ENCODE results near the gene CAMK1G. TPM values are rescaled to one million over a fixed set of nuclear protein-coding genes. Genes with fewer than 3 reads are reported as not detected.
A peak's percentile ranks its signal among the peaks of the same experiment; 100 is the strongest.

The CAMK1G gene
- total RNA-seq, 5 donors from 2014 or later (not counting 1 experiment from before 2014, with no cell fraction given) = not detected

DNA sequence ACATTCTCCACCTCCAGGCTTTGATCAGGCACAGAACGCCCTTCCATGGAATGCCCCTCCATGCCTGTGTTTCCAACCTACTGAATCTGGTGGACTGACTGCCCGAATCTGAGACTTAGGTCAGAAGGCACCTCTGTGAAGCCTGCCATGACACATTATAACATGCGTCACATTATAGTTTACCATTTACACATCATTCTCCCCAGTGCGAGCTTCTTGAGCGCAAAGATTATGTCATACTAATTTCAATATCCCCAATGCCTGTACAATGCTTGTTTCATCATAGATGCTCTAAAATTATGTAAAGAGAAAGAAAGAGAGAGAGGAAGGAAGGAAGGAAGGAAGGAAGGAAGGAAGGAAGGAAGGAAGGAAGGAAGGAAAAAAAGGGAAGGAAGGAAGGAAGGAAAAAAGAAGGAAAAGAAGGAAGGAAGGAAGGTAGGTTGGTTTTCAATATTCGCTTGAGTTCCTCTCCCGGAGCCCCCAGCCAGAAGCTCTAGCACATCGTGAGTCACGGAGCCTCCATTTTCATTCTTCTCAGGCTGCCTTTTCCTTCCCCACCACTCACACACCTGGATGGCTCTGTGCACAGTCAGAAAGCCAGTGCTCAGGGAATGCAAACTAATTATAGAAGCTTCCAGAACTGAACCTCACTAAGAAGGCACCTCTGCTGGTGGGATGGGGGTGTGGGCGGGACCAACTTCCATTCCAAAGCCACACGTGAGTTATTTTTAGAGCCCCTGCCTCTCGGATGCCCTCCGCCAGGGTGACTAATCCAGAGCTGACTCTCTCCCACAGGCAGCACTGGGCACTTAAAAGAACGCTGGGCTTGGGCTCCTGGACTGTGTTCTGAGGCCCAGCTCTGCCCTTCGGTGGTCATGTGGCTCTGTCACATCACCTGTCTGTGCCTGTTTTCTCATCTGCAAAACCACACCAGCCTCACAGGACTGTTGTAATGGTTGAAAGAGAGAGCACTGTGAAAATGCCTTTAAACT, 41.3 kb downstream of the CAMK1G start:
- Histone ChIP-seq H3K4me3 (ENCODE audit: control insufficient read depth in 1 of 2, extremely low read depth in 1 of 2, low read length in 1 of 2) (no peak overlapping the region), H3K36me3 (ENCODE audit: control insufficient read depth in 2 of 2, extremely low read depth in 1 of 2, insufficient read depth in 1 of 2, low read length in 1 of 2) (no peaks in the 10 kb centered on the region), H3K4me1 (ENCODE audit: control insufficient read depth in 1 of 2, extremely low read depth in 1 of 2, insufficient read depth in 2 of 2, low read length in 2 of 2) (peaks cover 0 to 9% of the 10 kb centered on the region in 2 experiments), H3K27ac (ENCODE audit: low read length) (no peak overlapping the region), H3K27me3 (replicated peaks in 1 of 2; ENCODE audit: control insufficient read depth in 2 of 2, extremely low read depth in 1 of 2, insufficient read depth in 2 of 2, low read length in 1 of 2) (peaks cover 0 to 11% of the 10 kb centered on the region in 2 experiments), H3K9me3 (no peaks in the 10 kb centered on the region)
- CTCF ChIA-PET = interaction anchor here in 1 of 2 donors (1.7 kb wide), 1 partner anchor 55 kb away, joined by 4 read pairs; no protein-coding TSS in a partner anchor
- WGBS (ENCODE audit: insufficient coverage) = 72% methylated on average over 5 of the region's 15 CpGs
- H3K27me3 Mint-ChIP-seq = peaks cover 0 to 2% of the 10 kb centered on the region in 2 donors
- no peak overlapping the region for H3K4me3 Mint-ChIP-seq
- no peak overlapping the region for H3K27ac Mint-ChIP-seq
- H3K9me3 Mint-ChIP-seq = no peaks in the 10 kb centered on the region
- H3K4me1 Mint-ChIP-seq = peaks cover 2 to 7% (median 3%) of the 10 kb centered on the region in 3 donors
- no peak for ATAC-seq (replicated peaks in 1 of 4)
- H3K36me3 Mint-ChIP-seq = no peaks in the 10 kb centered on the region
- DNase-seq = no peak
- POLR2A ChIA-PET = no interaction called here

DNA sequence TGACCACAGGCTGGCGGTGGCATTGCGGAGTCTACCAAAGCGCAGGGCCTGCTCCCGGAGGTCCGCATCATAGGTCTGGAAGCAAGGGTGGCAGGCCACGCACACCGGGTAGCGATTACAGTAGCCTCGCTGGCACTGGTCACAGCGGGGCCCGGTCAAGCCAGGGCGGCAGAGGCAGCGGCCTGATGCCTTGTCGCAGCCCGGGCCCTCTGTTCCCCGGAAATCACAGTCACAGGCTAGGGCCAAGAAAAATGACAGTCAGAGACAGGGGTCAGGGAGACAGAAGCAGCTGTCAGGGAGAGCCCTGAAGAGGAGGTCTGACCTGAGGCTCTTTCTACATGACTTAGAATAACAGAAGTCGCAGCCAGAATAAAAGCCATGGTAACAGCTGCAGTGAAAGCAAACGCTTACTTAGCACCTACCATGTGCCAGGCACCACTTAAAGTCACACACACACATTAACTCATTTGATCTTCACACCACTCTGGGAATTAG, 42.3 kb downstream of the CAMK1G start:
- Mint-ChIP-seq H3K36me3 (no peaks in the 10 kb centered on the region), H3K9me3 (no peaks in the 10 kb centered on the region), H3K27ac (no peak overlapping the region), H3K4me1 (peaks cover 2 to 7% (median 3%) of the 10 kb centered on the region in 3 donors), H3K27me3 (peaks cover 0 to 2% of the 10 kb centered on the region in 2 donors), H3K4me3 (no peak overlapping the region)
- H3K27ac ChIP-seq (ENCODE audit: low read length) = no peak overlapping the region
- DNase-seq (no peak), ATAC-seq (replicated peaks in 1 of 4) (no peak)
- POLR2A ChIA-PET = no interaction called here
- CTCF ChIA-PET = interaction anchor here in 1 of 2 donors (1.7 kb wide), 1 partner anchor 56 kb away, joined by 4 read pairs; no protein-coding TSS in a partner anchor
- peaks cover 0 to 11% of the 10 kb centered on the region in 2 experiments for H3K27me3 ChIP-seq (replicated peaks in 1 of 2; ENCODE audit: control insufficient read depth in 2 of 2, extremely low read depth in 1 of 2, insufficient read depth in 2 of 2, low read length in 1 of 2)
- no peaks in the 10 kb centered on the region for H3K9me3 ChIP-seq
- no peaks in the 10 kb centered on the region for H3K36me3 ChIP-seq (ENCODE audit: control insufficient read depth in 2 of 2, extremely low read depth in 1 of 2, insufficient read depth in 1 of 2, low read length in 1 of 2)
- WGBS (ENCODE audit: insufficient coverage) = 97% methylated on average over 17 of the region's 18 CpGs
- H3K4me3 ChIP-seq (ENCODE audit: control insufficient read depth in 1 of 2, extremely low read depth in 1 of 2, low read length in 1 of 2) = no peak overlapping the region
- H3K4me1 ChIP-seq (ENCODE audit: control insufficient read depth in 1 of 2, extremely low read depth in 1 of 2, insufficient read depth in 2 of 2, low read length in 2 of 2) = peaks cover 0 to 9% of the 10 kb centered on the region in 2 experiments

DNA sequence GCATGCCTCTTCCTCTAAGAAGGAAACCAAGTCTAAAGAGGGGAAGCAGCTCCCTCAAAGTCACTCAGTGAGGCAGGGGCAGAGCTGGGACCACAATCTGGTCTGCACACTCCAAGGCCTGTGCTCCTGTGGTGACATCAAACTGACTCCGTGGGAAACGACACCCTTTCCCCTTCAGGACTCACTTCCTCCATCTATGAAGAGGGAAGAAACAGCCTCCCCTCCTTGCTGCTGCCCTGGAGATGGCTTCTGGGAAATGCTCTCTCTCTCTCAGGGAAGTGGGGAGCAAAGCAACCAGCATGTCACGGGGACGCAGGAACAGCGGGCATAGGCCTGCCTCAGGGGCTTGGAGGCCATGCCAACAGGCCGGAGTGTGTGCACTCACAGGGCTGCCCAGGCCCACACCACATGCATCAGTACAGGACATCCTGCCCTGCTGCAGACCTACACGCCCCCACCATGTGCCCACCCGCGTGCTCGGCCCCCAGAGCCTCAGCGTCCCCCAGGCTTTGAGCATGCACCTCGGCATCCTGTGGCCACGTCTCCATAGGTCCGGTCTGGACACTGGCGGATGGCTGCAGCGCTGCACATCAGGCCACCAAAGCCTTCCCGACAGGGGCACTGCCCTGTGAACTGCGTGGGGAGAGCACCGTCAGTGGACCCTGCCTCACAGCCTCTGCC, 43.0 kb downstream of the CAMK1G start:
- Histone ChIP-seq H3K36me3 (ENCODE audit: control insufficient read depth in 2 of 2, extremely low read depth in 1 of 2, insufficient read depth in 1 of 2, low read length in 1 of 2) (no peaks in the 10 kb centered on the region), H3K9me3 (no peaks in the 10 kb centered on the region), H3K4me1 (ENCODE audit: control insufficient read depth in 1 of 2, extremely low read depth in 1 of 2, insufficient read depth in 2 of 2, low read length in 2 of 2) (peaks cover 0 to 9% of the 10 kb centered on the region in 2 experiments), H3K27ac (ENCODE audit: low read length) (no peak overlapping the region), H3K4me3 (ENCODE audit: control insufficient read depth in 1 of 2, extremely low read depth in 1 of 2, low read length in 1 of 2) (no peak overlapping the region), H3K27me3 (replicated peaks in 1 of 2; ENCODE audit: control insufficient read depth in 2 of 2, extremely low read depth in 1 of 2, insufficient read depth in 2 of 2, low read length in 1 of 2) (peaks cover 0 to 11% of the 10 kb centered on the region in 2 experiments)
- ATAC-seq (replicated peaks in 1 of 4) (no peak), DNase-seq (no peak)
- POLR2A ChIA-PET = no interaction called here
- Mint-ChIP-seq H3K4me3 (no peak overlapping the region), H3K27ac (no peak overlapping the region), H3K4me1 (peaks cover 2 to 7% (median 3%) of the 10 kb centered on the region in 3 donors), H3K36me3 (no peaks in the 10 kb centered on the region), H3K27me3 (peaks cover 0 to 2% of the 10 kb centered on the region in 2 donors), H3K9me3 (no peaks in the 10 kb centered on the region)
- 82% methylated on average over 17 of the region's 19 CpGs for WGBS (ENCODE audit: insufficient coverage)
- CTCF ChIA-PET = interaction anchor here in 1 of 2 donors (1.7 kb wide), 1 partner anchor 57 kb away, joined by 4 read pairs; no protein-coding TSS in a partner anchor

DNA sequence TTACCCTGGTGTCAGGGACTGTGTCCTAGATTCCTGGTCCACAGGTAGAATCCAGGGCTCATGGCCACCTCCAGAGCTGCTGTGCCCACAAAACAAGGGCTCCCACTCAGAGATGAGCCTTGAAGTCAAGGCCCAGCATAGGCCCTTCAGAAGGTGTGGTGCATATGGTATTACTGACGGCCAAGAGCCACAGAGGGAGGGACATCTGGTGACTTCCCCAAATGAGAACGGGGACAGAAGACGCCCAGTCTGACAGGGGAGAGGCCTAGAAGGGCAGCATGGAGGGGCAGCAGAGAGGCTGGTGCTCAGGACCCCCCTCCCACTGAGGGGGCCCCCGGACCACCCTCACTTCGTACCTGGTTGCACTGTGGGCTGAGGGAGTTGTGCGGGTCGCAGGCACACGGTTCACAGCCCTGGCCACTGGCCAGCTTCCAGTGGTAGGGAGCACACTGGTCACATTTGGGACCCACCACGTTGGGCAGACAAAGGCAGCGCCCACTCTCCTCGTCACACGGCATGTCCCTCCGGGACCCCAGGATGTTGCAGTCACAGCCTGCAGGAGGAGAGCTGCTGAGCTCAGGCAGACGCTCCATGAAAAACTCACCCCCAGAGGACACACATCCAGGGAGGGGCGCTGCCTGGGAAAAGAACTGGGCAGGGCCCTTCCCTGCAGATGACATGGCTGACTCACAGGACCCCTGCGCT, 43.7 kb downstream of the CAMK1G start:
- ChIA-PET CTCF (interaction anchor here (0.8 to 1.0 kb wide), 2 partner anchors 8 to 58 kb away, joined by 4 read pairs; no protein-coding TSS in a partner anchor), POLR2A (no interaction called here)
- peaks cover 0 to 9% of the 10 kb centered on the region in 2 experiments for H3K4me1 ChIP-seq (ENCODE audit: control insufficient read depth in 1 of 2, extremely low read depth in 1 of 2, insufficient read depth in 2 of 2, low read length in 2 of 2)
- WGBS (ENCODE audit: insufficient coverage) = 68% methylated on average over 13 of the region's 16 CpGs
- Mint-ChIP-seq H3K27ac (no peak overlapping the region), H3K4me3 (peak overlapping the region in 1 of 3 donors; percentile 13), H3K9me3 (no peaks in the 10 kb centered on the region), H3K27me3 (peaks cover 0 to 2% of the 10 kb centered on the region in 2 donors), H3K4me1 (peaks cover 2 to 7% (median 3%) of the 10 kb centered on the region in 3 donors), H3K36me3 (no peaks in the 10 kb centered on the region)
- H3K9me3 ChIP-seq = no peaks in the 10 kb centered on the region
- H3K27ac ChIP-seq (ENCODE audit: low read length) = no peak overlapping the region
- peaks cover 0 to 11% of the 10 kb centered on the region in 2 experiments for H3K27me3 ChIP-seq (replicated peaks in 1 of 2; ENCODE audit: control insufficient read depth in 2 of 2, extremely low read depth in 1 of 2, insufficient read depth in 2 of 2, low read length in 1 of 2)
- ATAC-seq (replicated peaks in 1 of 4) (peak in 1 of 4 experiments; percentile 5), DNase-seq (no peak)
- no peak overlapping the region for H3K4me3 ChIP-seq (ENCODE audit: control insufficient read depth in 1 of 2, extremely low read depth in 1 of 2, low read length in 1 of 2)
- H3K36me3 ChIP-seq (ENCODE audit: control insufficient read depth in 2 of 2, extremely low read depth in 1 of 2, insufficient read depth in 1 of 2, low read length in 1 of 2) = no peaks in the 10 kb centered on the region

DNA sequence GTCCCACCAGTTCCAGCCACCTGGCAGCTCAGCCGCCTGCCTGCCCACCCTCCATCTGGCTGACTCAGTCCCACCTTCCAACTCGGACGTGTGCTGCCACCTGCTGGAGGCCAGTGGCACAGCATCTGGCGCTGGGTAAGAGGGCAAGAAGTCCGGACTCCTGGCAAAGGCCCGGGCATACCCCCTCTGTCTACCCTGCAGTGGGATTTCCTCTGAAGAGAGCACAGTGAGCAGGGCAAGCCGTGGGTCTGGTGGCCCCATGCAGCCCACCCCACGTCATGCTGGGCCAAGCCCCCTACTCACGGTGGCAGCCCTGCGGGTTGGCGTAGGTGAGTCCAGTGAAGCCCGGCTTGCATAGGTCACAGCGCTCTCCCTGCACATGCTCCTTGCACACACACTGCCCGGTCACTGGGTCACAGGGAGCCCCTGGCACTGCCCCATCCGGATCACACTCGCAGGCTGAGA, 44.2 kb downstream of the CAMK1G start:
- peaks cover 0 to 9% of the 10 kb centered on the region in 2 experiments for H3K4me1 ChIP-seq (ENCODE audit: control insufficient read depth in 1 of 2, extremely low read depth in 1 of 2, insufficient read depth in 2 of 2, low read length in 2 of 2)
- no peaks in the 10 kb centered on the region for H3K9me3 ChIP-seq
- DNase-seq (peak; percentile 15 to 80 (median 57)), ATAC-seq (replicated peaks in 1 of 4) (peak; percentile 69 to 84 (median 80))
- Mint-ChIP-seq H3K4me3 (no peak overlapping the region), H3K27me3 (peaks cover 0 to 2% of the 10 kb centered on the region in 2 donors), H3K27ac (no peak overlapping the region), H3K4me1 (peaks cover 2 to 7% (median 3%) of the 10 kb centered on the region in 3 donors), H3K36me3 (no peaks in the 10 kb centered on the region), H3K9me3 (no peaks in the 10 kb centered on the region)
- POLR2A ChIA-PET = no interaction called here
- H3K4me3 ChIP-seq (ENCODE audit: control insufficient read depth in 1 of 2, extremely low read depth in 1 of 2, low read length in 1 of 2) = no peak overlapping the region
- no peak overlapping the region for H3K27ac ChIP-seq (ENCODE audit: low read length)
- CTCF ChIA-PET = interaction anchor here (0.8 to 1.0 kb wide), 2 partner anchors 9 to 58 kb away, joined by 4 read pairs; no protein-coding TSS in a partner anchor
- 39% methylated on average over 14 of the region's 16 CpGs for WGBS (ENCODE audit: insufficient coverage)
- H3K27me3 ChIP-seq (replicated peaks in 1 of 2; ENCODE audit: control insufficient read depth in 2 of 2, extremely low read depth in 1 of 2, insufficient read depth in 2 of 2, low read length in 1 of 2) = peaks cover 0 to 11% of the 10 kb centered on the region in 2 experiments
- no peaks in the 10 kb centered on the region for H3K36me3 ChIP-seq (ENCODE audit: control insufficient read depth in 2 of 2, extremely low read depth in 1 of 2, insufficient read depth in 1 of 2, low read length in 1 of 2)

All from T-cell (primary cell).